Activated naive CD4-positive, alpha-beta T cell treated with Interleukin-2 at 50 U/mL for 16 hours (primary cell): ENCODE measurements around the gene CELSR2.

ENCODE experiments used
- DNase-seq: peaks from one replicate; pipeline ENCODE4 v3.0.0-alpha.2; 2020

Gene CELSR2

GRCh38 chr1:109266965-109267364 is 17.6 kb downstream of the CELSR2 start:
- DNase-seq = no peak

DNA sequence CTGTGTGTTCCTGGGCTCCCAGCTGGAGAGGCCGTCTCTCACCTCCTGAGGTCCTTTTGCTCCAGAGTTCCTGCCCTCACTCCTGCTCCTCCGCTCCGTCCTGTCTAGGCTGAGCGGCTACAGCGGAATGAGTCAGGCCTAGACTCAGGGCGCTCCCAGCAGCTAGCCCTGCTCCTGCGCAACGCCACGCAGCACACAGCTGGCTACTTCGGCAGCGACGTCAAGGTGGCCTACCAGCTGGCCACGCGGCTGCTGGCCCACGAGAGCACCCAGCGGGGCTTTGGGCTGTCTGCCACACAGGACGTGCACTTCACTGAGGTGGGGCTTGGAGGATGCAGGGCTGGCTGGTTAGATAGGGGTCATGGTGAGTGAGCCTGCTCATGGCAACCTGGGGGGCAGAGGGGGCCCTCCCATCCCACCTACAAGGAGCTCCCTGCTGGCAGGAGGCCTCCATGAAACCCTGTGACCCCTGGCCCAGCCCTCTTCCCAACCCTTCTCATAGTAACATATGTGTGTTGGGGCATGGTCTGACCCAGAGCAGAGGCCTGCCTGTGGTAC is 18.5 kb downstream of the CELSR2 start:
- no peak for DNase-seq

DNA sequence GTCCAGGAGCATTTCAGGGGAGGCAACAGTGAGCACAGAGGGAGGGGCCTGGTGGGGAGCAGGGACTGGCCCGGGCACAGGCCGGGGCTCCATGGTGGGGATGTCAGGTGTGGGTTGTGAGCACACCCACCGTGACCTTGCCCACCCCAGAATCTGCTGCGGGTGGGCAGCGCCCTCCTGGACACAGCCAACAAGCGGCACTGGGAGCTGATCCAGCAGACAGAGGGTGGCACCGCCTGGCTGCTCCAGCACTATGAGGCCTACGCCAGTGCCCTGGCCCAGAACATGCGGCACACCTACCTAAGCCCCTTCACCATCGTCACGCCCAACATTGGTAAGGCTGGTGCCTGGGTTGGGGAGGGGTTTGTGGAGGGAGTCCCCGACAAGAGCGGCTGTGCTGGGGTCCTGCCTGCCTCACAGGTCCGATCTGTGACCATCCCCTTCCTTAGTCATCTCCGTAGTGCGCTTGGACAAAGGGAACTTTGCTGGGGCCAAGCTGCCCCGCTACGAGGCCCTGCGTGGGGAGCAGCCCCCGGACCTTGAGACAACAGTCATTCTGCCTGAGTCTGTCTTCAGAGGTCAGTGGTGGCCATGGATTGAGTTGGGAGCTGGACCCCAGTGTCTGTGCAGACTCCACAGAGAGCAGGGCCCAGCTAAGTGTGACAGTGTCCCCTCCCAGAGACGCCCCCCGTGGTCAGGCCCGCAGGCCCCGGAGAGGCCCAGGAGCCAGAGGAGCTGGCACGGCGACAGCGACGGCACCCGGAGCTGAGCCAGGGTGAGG is 19.3 kb downstream of the CELSR2 start:
- DNase-seq = no peak

DNA sequence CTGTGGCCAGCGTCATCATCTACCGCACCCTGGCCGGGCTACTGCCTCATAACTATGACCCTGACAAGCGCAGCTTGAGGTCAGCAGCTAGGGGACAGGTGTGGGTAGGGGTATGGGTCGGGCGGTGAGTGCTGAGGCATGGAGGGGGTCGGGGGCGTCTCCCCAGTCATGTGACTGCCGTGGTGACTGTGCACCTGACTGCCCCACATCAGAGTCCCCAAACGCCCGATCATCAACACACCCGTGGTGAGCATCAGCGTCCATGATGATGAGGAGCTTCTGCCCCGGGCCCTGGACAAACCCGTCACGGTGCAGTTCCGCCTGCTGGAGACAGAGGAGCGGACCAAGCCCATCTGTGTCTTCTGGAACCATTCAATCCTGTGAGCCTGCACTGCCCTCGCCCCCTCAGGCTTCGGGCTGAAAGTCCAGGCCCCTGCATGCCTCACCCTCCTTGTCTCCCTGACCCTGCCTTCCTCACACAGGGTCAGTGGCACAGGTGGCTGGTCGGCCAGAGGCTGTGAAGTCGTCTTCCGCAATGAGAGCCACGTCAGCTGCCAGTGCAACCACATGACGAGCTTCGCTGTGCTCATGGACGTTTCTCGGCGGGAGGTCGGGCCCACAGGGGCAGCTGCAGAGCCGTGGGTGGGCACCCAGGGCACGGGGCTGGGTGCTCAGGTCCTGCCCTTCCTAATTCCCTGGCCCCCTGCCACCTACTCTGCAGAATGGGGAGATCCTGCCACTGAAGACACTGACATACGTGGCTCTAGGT is 20.1 kb downstream of the CELSR2 start:
- no peak for DNase-seq

DNA sequence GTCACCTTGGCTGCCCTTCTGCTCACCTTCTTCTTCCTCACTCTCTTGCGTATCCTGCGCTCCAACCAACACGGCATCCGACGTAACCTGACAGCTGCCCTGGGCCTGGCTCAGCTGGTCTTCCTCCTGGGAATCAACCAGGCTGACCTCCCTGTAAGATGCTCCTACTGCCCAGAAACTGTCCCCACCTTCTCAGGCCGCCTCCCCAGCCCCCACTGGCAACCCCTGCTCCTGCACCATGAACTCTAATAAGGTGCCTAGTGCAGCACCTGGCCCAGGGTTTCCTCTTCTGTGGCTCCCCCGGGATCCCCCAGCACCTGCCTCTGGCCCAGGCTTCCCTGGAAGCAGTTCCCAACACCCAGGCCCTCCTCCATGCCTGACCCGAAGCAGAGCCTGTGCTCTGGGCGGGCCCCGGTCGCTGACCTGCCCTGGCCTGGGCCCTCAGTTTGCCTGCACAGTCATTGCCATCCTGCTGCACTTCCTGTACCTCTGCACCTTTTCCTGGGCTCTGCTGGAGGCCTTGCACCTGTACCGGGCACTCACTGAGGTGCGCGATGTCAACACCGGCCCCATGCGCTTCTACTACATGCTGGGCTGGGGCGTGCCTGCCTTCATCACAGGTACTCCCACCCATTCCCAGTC is 20.8 kb downstream of the CELSR2 start:
- no peak for DNase-seq

GRCh38 chr1:109270623-109271317 is 21.4 kb downstream of the CELSR2 start:
- no peak for DNase-seq

- no peak for DNase-seq
These were observed 22.1 kb downstream of the CELSR2 start for GRCh38 chr1:109271458-109271857.

DNA sequence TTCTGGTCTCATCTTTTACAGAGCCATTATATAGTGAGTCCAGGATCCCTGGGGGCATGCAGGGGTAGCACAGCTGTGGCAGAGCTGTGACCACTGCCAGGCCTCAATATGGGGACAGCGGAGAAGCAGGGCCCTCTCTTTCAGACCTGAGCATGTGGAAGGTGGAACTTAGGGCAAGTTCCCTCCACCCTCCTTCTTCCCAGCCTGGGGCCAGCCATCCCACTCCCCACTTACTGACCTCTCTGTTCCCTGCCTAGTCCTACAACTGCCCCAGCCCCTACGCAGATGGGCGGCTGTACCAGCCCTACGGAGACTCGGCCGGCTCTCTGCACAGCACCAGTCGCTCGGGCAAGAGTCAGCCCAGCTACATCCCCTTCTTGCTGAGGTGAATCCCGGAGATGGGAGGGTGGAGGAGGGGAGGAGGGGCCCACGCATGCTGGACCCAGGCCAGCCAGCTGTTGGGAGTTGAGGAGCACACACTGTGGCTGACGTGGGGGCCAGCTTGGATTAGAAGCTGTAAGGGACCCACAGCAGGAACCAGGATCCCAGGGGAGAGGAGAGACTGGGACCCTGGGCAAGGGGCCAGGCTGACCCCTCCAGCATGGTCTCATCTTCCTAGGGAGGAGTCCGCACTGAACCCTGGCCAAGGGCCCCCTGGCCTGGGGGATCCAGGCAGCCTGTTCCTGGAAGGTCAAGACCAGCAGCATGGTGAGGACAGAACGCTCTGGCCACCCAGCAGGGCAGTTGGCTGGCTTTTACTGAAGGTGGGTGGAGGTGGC is 22.9 kb downstream of the CELSR2 start:
- DNase-seq = no peak

DNA sequence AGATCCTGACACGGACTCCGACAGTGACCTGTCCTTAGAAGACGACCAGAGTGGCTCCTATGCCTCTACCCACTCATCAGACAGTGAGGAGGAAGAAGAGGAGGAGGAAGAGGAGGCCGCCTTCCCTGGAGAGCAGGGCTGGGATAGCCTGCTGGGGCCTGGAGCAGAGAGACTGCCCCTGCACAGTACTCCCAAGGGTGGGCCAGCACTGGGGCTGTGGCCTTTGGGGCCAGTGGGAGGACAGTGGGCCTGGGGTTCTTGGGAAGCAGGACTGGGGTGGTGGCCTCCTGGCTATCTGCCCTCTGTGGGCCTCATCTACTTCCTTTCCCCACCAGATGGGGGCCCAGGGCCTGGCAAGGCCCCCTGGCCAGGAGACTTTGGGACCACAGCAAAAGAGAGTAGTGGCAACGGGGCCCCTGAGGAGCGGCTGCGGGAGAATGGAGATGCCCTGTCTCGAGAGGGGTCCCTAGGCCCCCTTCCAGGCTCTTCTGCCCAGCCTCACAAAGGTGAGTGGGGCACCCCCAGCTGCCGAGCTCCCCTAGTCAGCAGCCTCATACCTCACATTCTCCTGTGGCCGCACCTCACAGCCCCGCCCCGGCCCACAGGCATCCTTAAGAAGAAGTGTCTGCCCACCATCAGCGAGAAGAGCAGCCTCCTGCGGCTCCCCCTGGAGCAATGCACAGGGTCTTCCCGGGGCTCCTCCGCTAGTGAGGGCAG is 23.6 kb downstream of the CELSR2 start:
- DNase-seq = no peak

DNA sequence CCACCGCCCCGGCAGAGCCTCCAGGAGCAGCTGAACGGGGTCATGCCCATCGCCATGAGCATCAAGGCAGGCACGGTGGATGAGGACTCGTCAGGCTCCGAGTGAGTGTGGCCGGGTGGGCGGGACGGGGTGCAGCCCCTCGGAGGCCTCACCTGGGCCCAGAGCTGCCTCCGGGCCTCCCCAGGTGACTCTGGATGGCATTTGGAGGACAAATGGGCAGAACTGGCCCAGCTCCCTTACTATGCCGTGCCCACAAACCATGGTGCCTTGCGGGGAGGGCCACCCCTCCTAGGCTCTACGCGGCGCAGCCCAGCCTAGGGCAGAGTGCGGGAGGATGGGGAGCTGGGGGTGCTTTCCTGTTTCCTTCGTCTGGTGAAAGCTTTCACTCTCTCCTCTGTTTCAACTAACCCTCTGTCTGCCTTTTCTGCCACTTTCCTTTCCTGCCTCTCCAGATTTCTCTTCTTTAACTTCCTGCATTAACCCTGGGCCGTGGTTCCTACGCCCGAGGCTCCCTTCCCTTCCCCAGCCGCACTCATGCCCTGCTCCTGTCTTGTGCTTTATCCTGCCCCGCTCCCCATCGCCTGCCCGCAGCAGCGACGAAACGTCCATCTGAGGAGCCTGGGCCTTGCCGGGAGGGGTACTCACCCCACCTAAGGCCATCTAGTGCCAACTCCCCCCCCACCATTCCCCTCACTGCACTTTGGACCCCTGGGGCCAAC is 24.4 kb downstream of the CELSR2 start:
- no peak for DNase-seq

DNA sequence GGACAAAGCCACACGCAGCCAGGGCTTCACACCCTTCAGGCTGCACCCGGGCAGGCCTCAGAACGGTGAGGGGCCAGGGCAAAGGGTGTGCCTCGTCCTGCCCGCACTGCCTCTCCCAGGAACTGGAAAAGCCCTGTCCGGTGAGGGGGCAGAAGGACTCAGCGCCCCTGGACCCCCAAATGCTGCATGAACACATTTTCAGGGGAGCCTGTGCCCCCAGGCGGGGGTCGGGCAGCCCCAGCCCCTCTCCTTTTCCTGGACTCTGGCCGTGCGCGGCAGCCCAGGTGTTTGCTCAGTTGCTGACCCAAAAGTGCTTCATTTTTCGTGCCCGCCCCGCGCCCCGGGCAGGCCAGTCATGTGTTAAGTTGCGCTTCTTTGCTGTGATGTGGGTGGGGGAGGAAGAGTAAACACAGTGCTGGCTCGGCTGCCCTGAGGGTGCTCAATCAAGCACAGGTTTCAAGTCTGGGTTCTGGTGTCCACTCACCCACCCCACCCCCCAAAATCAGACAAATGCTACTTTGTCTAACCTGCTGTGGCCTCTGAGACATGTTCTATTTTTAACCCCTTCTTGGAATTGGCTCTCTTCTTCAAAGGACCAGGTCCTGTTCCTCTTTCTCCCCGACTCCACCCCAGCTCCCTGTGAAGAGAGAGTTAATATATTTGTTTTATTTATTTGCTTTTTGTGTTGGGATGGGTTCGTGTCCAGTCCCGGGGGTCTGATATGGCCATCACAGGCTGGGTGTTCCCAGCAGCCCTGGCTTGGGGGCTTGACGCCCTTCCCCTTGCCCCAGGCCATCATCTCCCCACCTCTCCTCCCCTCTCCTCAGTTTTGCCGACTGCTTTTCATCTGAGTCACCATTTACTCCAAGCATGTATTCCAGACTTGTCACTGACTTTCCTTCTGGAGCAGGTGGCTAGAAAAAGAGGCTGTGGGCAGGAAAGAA is 25.5 kb downstream of the CELSR2 start:
- DNase-seq = no peak

DNA sequence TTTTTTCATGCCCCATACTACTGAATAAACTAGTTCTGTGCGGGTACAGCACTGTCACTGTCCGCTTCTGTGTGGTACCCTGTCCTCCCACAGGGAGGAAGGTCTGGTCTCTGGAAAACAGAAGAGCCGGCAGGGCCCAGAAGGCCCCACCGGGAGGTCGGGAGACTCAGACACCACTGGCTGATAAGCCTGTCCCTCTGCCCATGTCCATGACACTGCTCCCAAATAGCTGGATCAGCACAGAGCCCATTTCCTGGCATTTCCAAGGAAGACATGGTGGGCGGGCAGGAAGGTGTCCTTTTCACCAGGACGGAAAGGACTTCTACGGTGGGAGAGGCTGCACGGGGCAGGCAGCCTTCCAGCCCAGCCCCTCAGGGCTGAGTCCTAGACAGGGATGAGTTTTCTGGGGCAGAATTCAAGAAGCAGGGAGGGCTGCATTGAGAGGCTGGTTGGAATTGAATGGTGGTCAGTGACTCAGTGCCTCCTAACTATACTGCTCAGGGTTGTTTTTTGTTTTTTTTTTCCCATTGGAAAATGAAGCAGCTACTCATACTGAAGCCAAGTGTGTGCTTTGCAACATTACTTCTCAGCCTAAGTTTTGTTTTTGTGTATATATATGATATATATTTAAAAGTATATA is 26.5 kb downstream of the CELSR2 start:
- no peak for DNase-seq

- DNase-seq = peak; percentile 71
These were observed 28.3 kb downstream of the CELSR2 start for GRCh38 chr1:109277434-109278204.

GRCh38 chr1:109279615-109280278 is 30.4 kb downstream of the CELSR2 start:
- DNase-seq = no peak

DNA sequence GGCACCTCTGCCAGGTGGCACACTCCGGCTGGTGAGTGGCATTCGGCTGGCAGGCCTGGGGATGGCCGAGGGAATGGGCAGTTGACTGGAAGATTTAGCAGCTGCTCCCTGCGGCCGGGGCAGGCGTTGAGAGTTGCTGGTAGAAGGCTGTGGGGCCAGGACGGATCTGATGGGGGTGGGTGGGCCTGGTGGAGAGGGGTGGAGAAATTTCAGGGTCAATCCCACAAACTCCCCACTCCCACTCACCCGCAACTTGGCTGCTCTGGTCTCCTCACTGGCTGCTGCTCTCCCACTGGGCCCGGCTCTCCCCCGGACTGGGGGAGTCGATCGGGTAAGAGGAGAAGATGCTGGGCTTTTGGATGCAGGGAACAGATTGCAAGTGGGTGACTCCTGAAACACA is 31.5 kb downstream of the CELSR2 start:
- DNase-seq = no peak

DNA sequence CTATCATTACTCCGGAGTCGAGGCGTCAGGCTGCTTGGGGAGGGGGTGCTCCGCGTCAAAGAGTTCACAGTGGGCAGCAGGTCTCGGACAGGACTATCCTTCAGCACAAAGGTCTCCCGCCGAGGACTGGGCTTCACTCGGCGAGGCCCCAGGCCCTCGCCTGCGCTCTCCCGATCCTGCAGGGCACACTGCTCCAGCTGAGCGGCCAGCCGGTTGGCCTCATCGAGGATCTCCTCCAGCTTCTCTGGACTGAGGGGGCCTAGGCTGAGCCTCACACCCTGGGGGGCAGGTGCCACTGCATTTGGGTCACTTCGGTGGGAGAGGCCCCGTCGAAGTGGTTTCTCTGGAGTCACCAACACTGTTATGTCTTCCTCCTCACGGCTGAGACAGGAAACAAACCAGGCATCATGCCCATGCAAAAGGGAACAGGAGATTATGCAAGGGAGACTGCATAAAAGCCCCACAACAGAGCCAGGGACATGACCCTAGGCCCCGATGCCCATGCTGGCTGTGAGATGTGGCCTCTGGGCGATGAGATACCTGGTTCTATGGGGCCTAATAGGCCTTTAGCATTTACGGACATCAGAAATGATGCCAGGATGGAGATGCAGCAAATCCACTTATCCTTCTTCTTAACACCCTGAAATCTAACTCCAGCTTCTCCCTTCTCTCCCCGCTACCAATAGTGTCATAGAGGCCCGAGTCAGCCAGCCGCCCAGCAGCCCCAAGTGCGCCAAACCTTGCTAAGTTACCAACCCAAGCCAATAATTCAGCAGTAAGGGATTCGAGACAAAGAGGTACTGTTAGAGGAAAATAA is 32.5 kb downstream of the CELSR2 start:
- no peak for DNase-seq

DNA sequence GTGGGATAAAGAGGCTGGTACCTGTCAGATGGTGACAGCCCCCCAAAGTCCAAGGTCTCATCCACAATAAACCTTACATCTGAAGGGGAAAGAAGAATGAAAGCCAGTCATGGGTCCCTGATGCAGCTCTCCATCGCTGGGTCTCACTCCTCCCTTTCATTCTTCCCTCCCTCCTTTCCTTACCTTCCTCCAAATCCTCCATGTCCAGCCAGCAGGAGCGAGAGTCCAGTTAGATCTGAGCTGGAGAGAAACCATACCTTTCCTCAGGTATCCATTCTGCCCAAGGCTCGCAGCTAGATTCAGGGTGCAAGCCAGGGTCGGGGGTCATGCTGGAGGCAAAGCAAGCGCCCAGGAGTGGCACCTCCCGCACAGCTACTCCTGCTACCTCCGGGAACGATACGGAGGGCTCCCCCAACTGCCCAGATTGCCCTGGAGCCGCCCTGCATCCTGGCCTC is 33.2 kb downstream of the CELSR2 start:
- no peak for DNase-seq
